Sigmoid colon (tissue), 7 donors: ENCODE data around the gene RAB11FIP5. TPM values are rescaled to one million over a fixed set of nuclear protein-coding genes. Genes with fewer than 3 reads are reported as not detected.

ENCODE experiments used
- DNase-seq: peaks from one replicate; pipeline ENCODE4 v3.0.0-alpha.2; 2019
- H3K27ac ChIP-seq, 4 donors: fragments of 200-600 bp; sonication (generic); one replicate each; pipeline ENCODE4 v1.5.1; 2016 to 2019; ENCODE audit warnings: mild to moderate bottlenecking in 1 of 4
- H3K27me3 ChIP-seq, 3 donors: fragments of 200-600 bp; sonication (generic); one replicate each; pipeline ENCODE4 v1.5.1; 2019; ENCODE audit warnings: mild to moderate bottlenecking in 1 of 3
- H3K36me3 ChIP-seq, 4 donors: fragments of 200-600 bp; sonication (generic); one replicate each; pipeline ENCODE4 v1.5.1; 2016 to 2019
- H3K4me1 ChIP-seq, 4 donors: fragments of 200-600 bp; sonication (generic); one replicate each; pipeline ENCODE4 v1.5.1; 2017 to 2019
- H3K4me3 ChIP-seq, 4 donors: fragments of 200-600 bp; sonication (generic); one replicate each; pipeline ENCODE4 v1.5.1; 2017 to 2019; ENCODE audit warnings: mild to moderate bottlenecking in 2 of 4, moderate library complexity in 1 of 4
- H3K9me3 ChIP-seq, 4 donors: fragments of 200-600 bp in 3 of 4; sonication (generic) in 3 of 4; one replicate each; pipeline versions ENCODE4 v1.5.1 to v1.6.1; 2013 to 2019
- CTCF ChIP-seq, 4 experiments: fragments of 450-650 bp in 3 of 4; fragments of 200-600 bp in 1 of 4; IDR thresholded peaks; one replicate each; pipeline ENCODE4 v1.5.1; 2016 to 2019; ENCODE audit warnings: antibody characterized with exemption in 4 of 4, mild to moderate bottlenecking in 3 of 4, moderate library complexity in 2 of 4
- EP300 ChIP-seq, 4 donors: sonication (generic); formaldehyde crosslinking; IDR thresholded peaks; one replicate each; pipeline ENCODE4 v1.6.1; 2017; ENCODE audit warnings: antibody characterized with exemption in 4 of 4
- POLR2A ChIP-seq, 2 donors: fragments of 450-650 bp; IDR thresholded peaks; one replicate each; pipeline ENCODE4 v1.6.1; 2016; ENCODE audit warnings: antibody characterized with exemption in 2 of 2, mild to moderate bottlenecking in 2 of 2, moderate library complexity in 2 of 2
- POLR2AphosphoS5 ChIP-seq, 4 donors: sonication (generic); formaldehyde crosslinking; IDR thresholded peaks; one replicate each; pipeline ENCODE4 v1.6.1; 2017; ENCODE audit warnings: antibody characterized with exemption in 4 of 4
- WGBS, 2 donors: extraction: QIAGEN DNeasy Blood & Tissue Kit; methylation state at CpG; one replicate each; pipeline ENCODE4 v1.1.7; 2013; 5-methylcytosine and 5-hydroxymethylcytosine counted together
- intact Hi-C: fragments of 100-400 bp; cut with DNase I; formaldehyde crosslinking; loops from one replicate; pipeline ENCODE4 v1.15.1; 2023
- polyA plus RNA-seq, 3 donors: library from polyadenylated mRNA; stranded (reverse); fragments of 200-250 nt; gene quantifications; one replicate each; pipeline ENCODE4 v1.2.3, GENCODE V29; 2013
- total RNA-seq, 4 donors: library from RNA; depleted of rRNA; stranded (reverse); fragments of >200 nt; gene quantifications; one replicate each; pipeline ENCODE4 v1.1.0, GENCODE V29; 2016
- donor health status: healthy with polysubstance abuse.
- donor health status: Bipolar disorder and iron deficiency.
- donor health status: healthy.

The RAB11FIP5 gene
- total and polyA plus RNA-seq, 7 donors = 9.6 to 24.4 (median 13.9) TPM

GRCh38 chr2:73031725-73032701, 80.7 kb downstream of the RAB11FIP5 start:
- WGBS, 2 donors = 21 to 70% methylated on average over 10 of the region's 10 CpGs
- no peaks in the 10 kb centered on the region for H3K27me3 ChIP-seq
- DNase-seq = no peak
- intact Hi-C loops = no loop called here
- TF ChIP-seq POLR2AphosphoS5 (IDR thresholded peaks at IDR 0.05) (no peak), CTCF (IDR thresholded peaks at IDR 0.05) (no peak), POLR2A (IDR thresholded peaks at IDR 0.05) (no peak), EP300 (IDR thresholded peaks at IDR 0.05) (no peak)
- no peak overlapping the region for H3K4me3 ChIP-seq
- no peaks in the 10 kb centered on the region for H3K9me3 ChIP-seq
- no peaks in the 10 kb centered on the region for H3K4me1 ChIP-seq
- peaks cover 0 to 3% (median 0%) of the 10 kb centered on the region in 4 donors for H3K36me3 ChIP-seq
- H3K27ac ChIP-seq = no peak overlapping the region

DNA sequence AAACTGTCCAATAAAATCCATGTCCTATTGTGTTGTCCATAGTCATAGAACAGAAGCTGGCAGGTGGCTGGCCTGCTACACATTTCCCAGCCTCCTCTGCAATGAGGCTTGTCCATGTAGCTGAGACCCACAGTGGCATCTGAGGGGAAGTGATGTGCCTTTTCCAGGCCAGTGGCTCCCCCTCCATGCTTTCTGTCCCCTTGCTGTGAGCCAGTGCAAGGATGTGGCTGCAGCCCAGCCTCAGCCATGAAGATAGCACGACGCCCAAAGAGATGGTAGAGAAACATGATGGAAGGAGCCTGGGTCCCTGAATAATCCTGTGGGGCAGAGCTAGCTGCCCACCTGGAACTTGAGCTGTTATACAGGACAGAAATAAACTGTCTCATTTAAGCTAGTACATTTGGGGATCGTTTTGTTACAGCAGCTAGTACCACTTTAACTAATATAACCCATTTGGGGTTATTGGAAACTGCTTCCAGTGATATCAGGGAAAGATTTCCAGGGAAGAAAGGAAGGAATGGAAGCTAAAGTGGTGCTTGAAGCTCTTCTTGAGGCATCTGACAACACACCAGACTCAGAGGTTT, 81.6 kb downstream of the RAB11FIP5 start:
- intact Hi-C loops = no loop called here
- TF ChIP-seq EP300 (IDR thresholded peaks at IDR 0.05) (no peak), POLR2A (IDR thresholded peaks at IDR 0.05) (no peak)
- Histone ChIP-seq H3K36me3 (peaks cover 0 to 3% (median 0%) of the 10 kb centered on the region in 4 donors), H3K4me1 (no peaks in the 10 kb centered on the region), H3K27ac (no peak overlapping the region), H3K4me3 (no peak overlapping the region), H3K9me3 (no peaks in the 10 kb centered on the region), H3K27me3 (no peaks in the 10 kb centered on the region)
- 63 to 91% methylated on average over 3 of the region's 3 CpGs for WGBS, 2 donors
- DNase-seq = no peak

- 86 to 89% methylated on average over 10 of the region's 10 CpGs for WGBS, 2 donors
- H3K4me1 ChIP-seq = no peaks in the 10 kb centered on the region
- no peak overlapping the region for H3K4me3 ChIP-seq
- no peak overlapping the region for H3K27ac ChIP-seq
- H3K9me3 ChIP-seq = no peaks in the 10 kb centered on the region
- intact Hi-C loops = no loop called here
- TF ChIP-seq EP300 (IDR thresholded peaks at IDR 0.05) = no peak
- TF ChIP-seq CTCF (IDR thresholded peaks at IDR 0.05) = no peak
- no peak for TF ChIP-seq POLR2AphosphoS5 (IDR thresholded peaks at IDR 0.05)
- TF ChIP-seq POLR2A (IDR thresholded peaks at IDR 0.05) = no peak
- no peak for DNase-seq
- H3K36me3 ChIP-seq = peaks cover 0 to 3% (median 0%) of the 10 kb centered on the region in 4 donors
- no peaks in the 10 kb centered on the region for H3K27me3 ChIP-seq
Measured at GRCh38 chr2:73028841-73029240, 83.9 kb downstream of the RAB11FIP5 start.

DNA sequence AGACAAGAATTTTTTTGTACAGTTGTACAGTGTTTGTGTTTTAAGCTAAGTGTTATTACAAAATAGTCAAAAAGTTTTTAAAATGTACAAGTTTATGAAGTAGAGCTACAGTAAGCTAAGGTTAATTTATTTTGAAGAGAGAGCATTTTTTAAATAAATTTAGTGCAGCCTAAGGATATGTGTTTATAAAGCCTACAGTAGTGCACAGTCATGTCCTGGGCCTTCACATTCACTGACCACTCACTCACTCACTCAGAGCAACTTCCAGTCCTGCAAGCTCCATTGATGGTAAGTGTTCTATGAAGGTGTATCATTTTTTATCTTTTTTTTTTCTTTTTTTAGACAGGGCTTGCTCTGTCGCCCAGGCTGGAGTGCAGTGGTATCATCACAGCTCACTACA, 85.4 kb downstream of the RAB11FIP5 start:
- Histone ChIP-seq H3K27ac (no peak overlapping the region), H3K9me3 (no peaks in the 10 kb centered on the region), H3K36me3 (peaks cover 0 to 6% (median 0%) of the 10 kb centered on the region in 4 donors), H3K27me3 (no peaks in the 10 kb centered on the region), H3K4me1 (no peaks in the 10 kb centered on the region), H3K4me3 (no peak overlapping the region)
- WGBS, 2 donors = 48 to 88% methylated on average over 1 of the region's 1 CpG
- TF ChIP-seq POLR2A (IDR thresholded peaks at IDR 0.05) (no peak), POLR2AphosphoS5 (IDR thresholded peaks at IDR 0.05) (no peak)
- intact Hi-C loops = no loop called here
- DNase-seq = no peak

DNA sequence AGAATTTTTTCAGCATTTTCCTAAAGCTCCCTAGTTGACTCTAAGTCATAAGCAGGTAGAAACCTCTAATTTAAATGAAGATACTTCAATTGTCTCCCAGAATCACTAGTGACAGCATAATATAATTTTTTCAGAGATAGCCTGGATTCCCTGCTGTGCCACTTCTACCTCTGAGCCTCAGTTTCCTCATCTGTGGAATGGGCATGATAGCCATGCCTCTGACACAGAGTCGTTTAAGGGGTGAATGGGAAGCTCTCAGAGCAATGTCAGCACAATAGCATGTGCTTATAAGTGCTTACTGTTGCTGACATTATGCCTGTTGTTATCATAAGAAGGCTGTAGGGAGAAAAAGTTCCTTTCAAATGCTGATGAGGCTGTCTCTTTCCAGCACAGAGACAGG, 89.3 kb downstream of the RAB11FIP5 start:
- Histone ChIP-seq H3K27ac (no peak overlapping the region), H3K4me3 (no peak overlapping the region), H3K27me3 (no peaks in the 10 kb centered on the region), H3K9me3 (no peaks in the 10 kb centered on the region), H3K4me1 (no peaks in the 10 kb centered on the region), H3K36me3 (peaks cover 0 to 12% (median 2%) of the 10 kb centered on the region in 4 donors)
- TF ChIP-seq POLR2AphosphoS5 (IDR thresholded peaks at IDR 0.05) (no peak), CTCF (IDR thresholded peaks at IDR 0.05) (no peak), EP300 (IDR thresholded peaks at IDR 0.05) (no peak), POLR2A (IDR thresholded peaks at IDR 0.05) (no peak)
- DNase-seq = no peak
- intact Hi-C loops = no loop called here
- 85 to 89% methylated on average over 1 of the region's 1 CpG for WGBS, 2 donors

Other genes with a start within 250 kb of the RAB11FIP5 start
- 10 to 100 TPM; 31.0 to 51.8 (median 37.6) TPM for gene SPR, start 225.5 kb downstream of the RAB11FIP5 start, total RNA-seq
- gene SPR, start 225.5 kb downstream of the RAB11FIP5 start, polyA plus RNA-seq = 10 to 100 TPM; 46.1 to 69.8 (median 58.9) TPM
- gene EMX1, start 195.4 kb downstream of the RAB11FIP5 start, total RNA-seq = not detected
- 1 to 10 TPM in 1 of 3 donors, under 1 TPM in 2; 0.60 to 1.4 (median 0.71) TPM for gene EMX1, start 195.4 kb downstream of the RAB11FIP5 start, polyA plus RNA-seq
- 10 to 100 TPM in 2 of 4 donors, 1 to 10 TPM in 2; 6.7 to 27.1 (median 10.4) TPM for gene SFXN5, start 41.2 kb downstream of the RAB11FIP5 start, total RNA-seq
- 10 to 100 TPM in 2 of 3 donors, 1 to 10 TPM in 1; 5.4 to 15.3 (median 12.4) TPM for gene SFXN5, start 41.2 kb downstream of the RAB11FIP5 start, polyA plus RNA-seq
- not detected for gene NOTO, start 89.6 kb upstream of the RAB11FIP5 start, total RNA-seq
- gene NOTO, start 89.6 kb upstream of the RAB11FIP5 start, polyA plus RNA-seq = not detected
- gene SMYD5, start 101.3 kb upstream of the RAB11FIP5 start, total RNA-seq = 10 to 100 TPM in 1 of 4 donors, 1 to 10 TPM in 3; 6.9 to 12.4 (median 7.9) TPM
- gene SMYD5, start 101.3 kb upstream of the RAB11FIP5 start, polyA plus RNA-seq = 10 to 100 TPM in 1 of 3 donors, 1 to 10 TPM in 2; 5.3 to 18.2 (median 7.8) TPM
- 10 to 100 TPM; 27.7 to 68.1 (median 38.6) TPM for gene PRADC1, start 120.3 kb upstream of the RAB11FIP5 start, total RNA-seq
- gene PRADC1, start 120.3 kb upstream of the RAB11FIP5 start, polyA plus RNA-seq = 10 to 100 TPM; 30.3 to 57.1 (median 55.9) TPM
- 100 to 1,000 TPM; 173 to 197 (median 188) TPM for gene CCT7, start 121.4 kb upstream of the RAB11FIP5 start, total RNA-seq
- 100 to 1,000 TPM; 121 to 173 (median 148) TPM for gene CCT7, start 121.4 kb upstream of the RAB11FIP5 start, polyA plus RNA-seq
- gene FBXO41, start 171.5 kb upstream of the RAB11FIP5 start, total RNA-seq = 1 to 10 TPM in 3 of 4 donors, under 1 TPM in 1; 0.55 to 2.9 (median 2.3) TPM
- gene FBXO41, start 171.5 kb upstream of the RAB11FIP5 start, polyA plus RNA-seq = 1 to 10 TPM in 1 of 3 donors, under 1 TPM in 2; under 0.01 to 4.4 (median 0.46) TPM
- under 1 TPM in 1 of 4 donors, not detected in 3; 0.14 TPM for gene EGR4, start 180.6 kb upstream of the RAB11FIP5 start, total RNA-seq
- gene EGR4, start 180.6 kb upstream of the RAB11FIP5 start, polyA plus RNA-seq = under 1 TPM in 1 of 3 donors, not detected in 2; 0.07 TPM